Keratinocyte (primary cell): ENCODE results near the gene FLAD1. TPM values are rescaled to one million over a fixed set of nuclear protein-coding genes. Genes with fewer than 3 reads are reported as not detected.
A peak's percentile ranks its signal among the peaks of the same experiment; 100 is the strongest.

ENCODE experiments used
- DNase-seq: peaks from one replicate; pipeline ENCODE4 v3.0.0-alpha.2; 2011; ENCODE audit warnings: low read depth, missing footprints, low spot score
- FAIRE-seq: peaks from 2 replicates; lab custom pipeline; 2011; peaks lifted over from hg19 to GRCh38; lab: Jason Lieb, UNC
- H2AFZ ChIP-seq: 2 replicates; pipeline ENCODE4 v1.6.0; 2012; ENCODE audit warnings: low read length, control low read depth, inconsistent platforms; ENCODE audit not compliant: control insufficient read depth
- H3K27ac ChIP-seq: 2 replicates; pipeline ENCODE4 v1.5.1; 2011; ENCODE audit warnings: low read length; ENCODE audit not compliant: control insufficient read depth, insufficient read depth
- H3K27me3 ChIP-seq: 3 replicates; pipeline ENCODE4 v1.6.0; 2011; ENCODE audit warnings: low read length; ENCODE audit not compliant: control insufficient read depth, insufficient read depth; ENCODE audit errors: extremely low read depth
- H3K36me3 ChIP-seq, 2 experiments: 2 replicates in 1 of 2; 3 replicates in 1 of 2; pipeline ENCODE4 v1.5.1; 2011; ENCODE audit warnings: low read length in 2 of 2, mild to moderate bottlenecking in 1 of 2; ENCODE audit not compliant: control insufficient read depth in 2 of 2, insufficient read depth in 2 of 2; ENCODE audit errors: extremely low read depth in 1 of 2
- H3K4me1 ChIP-seq: 3 replicates; pipeline ENCODE4 v1.5.1; 2011; ENCODE audit warnings: low read length; ENCODE audit not compliant: control insufficient read depth, insufficient read depth; ENCODE audit errors: extremely low read depth
- H3K4me2 ChIP-seq: 3 replicates; pipeline ENCODE4 v1.6.0; 2011; ENCODE audit warnings: low read depth, low read length; ENCODE audit not compliant: control insufficient read depth, insufficient read depth; ENCODE audit errors: extremely low read depth
- H3K4me3 ChIP-seq, 3 experiments: fragments of 200-600 bp in 1 of 3; sonication (generic) in 1 of 3; 2 replicates in 2 of 3; 3 replicates in 1 of 3; pipeline ENCODE4 v1.5.1; 2011 to 2016; ENCODE audit warnings: low read length in 3 of 3, mild to moderate bottlenecking in 3 of 3, control low read depth in 2 of 3, inconsistent platforms in 1 of 3, low read depth in 1 of 3, mixed read lengths in 1 of 3, mixed run types in 1 of 3, moderate library complexity in 1 of 3; ENCODE audit not compliant: control insufficient read depth in 2 of 3, insufficient read depth in 2 of 3; ENCODE audit errors: extremely low read depth in 1 of 3
- H3K79me2 ChIP-seq: 2 replicates; pipeline ENCODE4 v1.6.0; 2012; ENCODE audit warnings: low read length; ENCODE audit not compliant: control insufficient read depth, insufficient read depth
- H3K9ac ChIP-seq: 3 replicates; pipeline ENCODE4 v1.6.0; 2011; ENCODE audit warnings: low read length; ENCODE audit not compliant: control insufficient read depth, insufficient read depth; ENCODE audit errors: extremely low read depth
- H3K9me1 ChIP-seq: 3 replicates; pipeline ENCODE4 v1.6.0; 2011; ENCODE audit warnings: low read length; ENCODE audit not compliant: control insufficient read depth, insufficient read depth; ENCODE audit errors: extremely low read depth
- H3K9me3 ChIP-seq: 2 replicates; pipeline ENCODE4 v1.5.1; 2012; ENCODE audit warnings: low read depth, low read length; ENCODE audit not compliant: control insufficient read depth
- H4K20me1 ChIP-seq: 3 replicates; pipeline ENCODE4 v1.6.0; 2011; ENCODE audit warnings: low read length; ENCODE audit not compliant: control insufficient read depth, insufficient read depth; ENCODE audit errors: extremely low read depth
- CTCF ChIP-seq, 3 experiments: IDR thresholded peaks in 1 of 3; conservative IDR thresholded peaks in 1 of 3; optimal IDR thresholded peaks in 1 of 3; 2 replicates in 2 of 3; 3 replicates in 1 of 3; pipeline versions ENCODE3 to v1.5.1; 2011; ENCODE audit warnings: low read length in 3 of 3, mild to moderate bottlenecking in 3 of 3, moderate library complexity in 2 of 3, control low read depth in 1 of 3, inconsistent platforms in 1 of 3; ENCODE audit not compliant: insufficient read depth in 2 of 3; ENCODE audit errors: extremely low read depth in 1 of 3
- EZH2 ChIP-seq: IDR thresholded peaks from one replicate; pipeline ENCODE4 v1.6.1; 2012; ENCODE audit warnings: inconsistent platforms, mild to moderate bottlenecking, low read length, moderate library complexity
- dilution Hi-C: fragments of 300-500 bp; cut with MboI; formaldehyde crosslinking; loops from one replicate; pipeline ENCODE4 v1.7.0; 2020; ENCODE audit warnings: low sequenced_read_pairs; ENCODE audit not compliant: extremely low pct_ligation_motif_present
- polyA plus RNA-seq, 5 experiments: library from polyadenylated mRNA; depleted of rRNA in 3 of 5; stranded (reverse) in 3 of 5; stranded (forward) in 1 of 5; unstranded in 1 of 5; fragments of >200 nt; gene quantifications; 1 replicate in 1 of 5; 2 replicates in 3 of 5; 3 replicates in 1 of 5; pipeline versions ENCODE4 v1.2.1 to v1.2.3, GENCODE V29; 2011 to 2012; ENCODE audit warnings: missing spikeins in 2 of 5, low read depth in 1 of 5, low replicate concordance in 1 of 5

The FLAD1 gene
- polyA plus RNA-seq, 1 donor (not counting 4 experiments of a cell fraction or from before 2014, with no cell fraction given), result 51.4 TPM

GRCh38 chr1:154968731-154969130, 14.4 kb upstream of the FLAD1 start:
- no peaks in the 10 kb centered on the region for H3K27me3 ChIP-seq
- H3K9ac ChIP-seq, result peak overlapping the region; percentile 79
- no peak for DNase-seq
- H3K9me3 ChIP-seq, result no peaks in the 10 kb centered on the region
- no peak overlapping the region for H2AFZ ChIP-seq
- peak overlapping the region in 2 of 3 experiments; percentile 52 to 71 for H3K4me3 ChIP-seq
- dilution Hi-C loops, result no loop called here
- H3K36me3 ChIP-seq, result peaks cover 30 to 46% of the 10 kb centered on the region in 2 experiments
- H3K27ac ChIP-seq, result no peak overlapping the region
- peaks cover 50% of the 10 kb centered on the region for H3K4me1 ChIP-seq
- no peak for FAIRE-seq
- H3K4me2 ChIP-seq, result peak overlapping the region; percentile 76
- TF ChIP-seq EZH2 (no peak), CTCF (optimal IDR thresholded peaks at IDR 0.05 in 1 of 3, IDR thresholded peaks at IDR 0.05 in 1 of 3, conservative IDR thresholded peaks at IDR 0.05 in 1 of 3; ENCODE audit: extremely low read depth in 1 of 3, insufficient read depth in 2 of 3, low read length in 3 of 3) (no peak)
- H3K9me1 ChIP-seq, result no peaks in the 10 kb centered on the region
- no peaks in the 10 kb centered on the region for H4K20me1 ChIP-seq
- peaks cover 53% of the 10 kb centered on the region for H3K79me2 ChIP-seq

GRCh38 chr1:154969246-154969645, 13.9 kb upstream of the FLAD1 start:
- peaks cover 26 to 45% of the 10 kb centered on the region in 2 experiments for H3K36me3 ChIP-seq
- TF ChIP-seq CTCF (optimal IDR thresholded peaks at IDR 0.05 in 1 of 3, IDR thresholded peaks at IDR 0.05 in 1 of 3, conservative IDR thresholded peaks at IDR 0.05 in 1 of 3; ENCODE audit: extremely low read depth in 1 of 3, insufficient read depth in 2 of 3, low read length in 3 of 3), result no peak
- TF ChIP-seq EZH2, result no peak

More at GRCh38 chr1:154969246-154969645, 13.9 kb upstream of the FLAD1 start:
- peak overlapping the region; percentile 79 for H3K9ac ChIP-seq
- H3K4me2 ChIP-seq, result peak overlapping the region; percentile 76
- no peaks in the 10 kb centered on the region for H3K9me3 ChIP-seq
- no peak overlapping the region for H2AFZ ChIP-seq
- H4K20me1 ChIP-seq, result no peaks in the 10 kb centered on the region
- no peak for FAIRE-seq
- peaks cover 53% of the 10 kb centered on the region for H3K79me2 ChIP-seq
- H3K27me3 ChIP-seq, result no peaks in the 10 kb centered on the region
- H3K27ac ChIP-seq, result no peak overlapping the region
- no peaks in the 10 kb centered on the region for H3K9me1 ChIP-seq
- peaks cover 50% of the 10 kb centered on the region for H3K4me1 ChIP-seq
- dilution Hi-C loops, result no loop called here
- DNase-seq, result no peak
- H3K4me3 ChIP-seq, result peak overlapping the region; percentile 52 to 71 (median 54)
